Measurements from ENCODE around the gene VPS29. TPM values are rescaled to one million over a fixed set of nuclear protein-coding genes. Genes with fewer than 3 reads are reported as not detected.
A peak's percentile ranks its signal among the peaks of the same experiment; 100 is the strongest.

VPS29 gene
- total and polyA plus RNA-seq, 9 of the 15 experiments (the other 6 are each of a cell fraction or from before 2014, with no cell fraction given), result 85.8 to 638 (median 272) TPM

GRCh38 chr12:110501752-110502738 is at the start of gene VPS29, which contains the start of gene RAD9B (continued):
- TF ChIP-seq MYBL2 (IDR thresholded peaks at IDR 0.05; ENCODE audit: low read depth) (peak; percentile 90), MYBL2 (CRISPR knock-in tag; IDR thresholded peaks at IDR 0.05; ENCODE audit: borderline replicate concordance) (no peak), KAT7 (CRISPR knock-in tag; IDR thresholded peaks at IDR 0.05; ENCODE audit: borderline replicate concordance) (peak; percentile 98; the same call in 1 of the 2 replicates), ZNF184 (CRISPR knock-in tag; IDR thresholded peaks at IDR 0.05) (no peak), PCBP2 (IDR thresholded peaks at IDR 0.05; ENCODE audit: low read depth, low read length, poor library complexity, severe bottlenecking) (no peak), E2F5 (CRISPR knock-in tag; IDR thresholded peaks at IDR 0.05) (peak; percentile 97), ZNF395 (CRISPR knock-in tag; IDR thresholded peaks at IDR 0.05) (peak; percentile 99), TAF7 (tag; IDR thresholded peaks at IDR 0.05) (peak; percentile 81), ZNF140 (CRISPR knock-in tag; IDR thresholded peaks at IDR 0.05) (no peak; the same call in 1 of the 2 replicates), RNF2 (IDR thresholded peaks at IDR 0.05) (peak; percentile 98), RFX5 (IDR thresholded peaks at IDR 0.05; ENCODE audit: low read depth, low read length) (no peak; the same call in 1 of the 2 replicates), MYC (IDR thresholded peaks at IDR 0.05; ENCODE audit: low read depth, low read length) (peak; percentile 89), MYC (CRISPR knock-in tag; IDR thresholded peaks at IDR 0.05; ENCODE audit: borderline replicate concordance, low read depth) (peak; percentile 55), ZNF707 (CRISPR knock-in tag; conservative IDR thresholded peaks at IDR 0.05) (peak; percentile 78), ZKSCAN1 (IDR thresholded peaks at IDR 0.05; ENCODE audit: low read depth, low read length) (peak; percentile 70), TAF9B (IDR thresholded peaks at IDR 0.05; ENCODE audit: partially characterized antibody) (peak; percentile 88), SRF (CRISPR knock-in tag; IDR thresholded peaks at IDR 0.05) (peak in 1 of 2 experiments; percentile 73; a peak in 2 of 4 replicates), OTX1 (CRISPR knock-in tag; IDR thresholded peaks at IDR 0.05) (no peak), ZNF133 (CRISPR knock-in tag; IDR thresholded peaks at IDR 0.05) (no peak), TEAD4 (IDR thresholded peaks at IDR 0.05; ENCODE audit: low read length) (peak; percentile 77), TEAD4 (CRISPR knock-in tag; IDR thresholded peaks at IDR 0.05; ENCODE audit: borderline replicate concordance) (peak; percentile 80; the same call in 1 of the 2 replicates), ZBTB1 (CRISPR knock-in tag; IDR thresholded peaks at IDR 0.05; ENCODE audit: borderline replicate concordance, low read depth) (peak; percentile 85; the same call in 1 of the 2 replicates), POLR3G (IDR thresholded peaks at IDR 0.05; ENCODE audit: extremely low read depth, insufficient read length, insufficient replicate concordance) (no peak), HCFC1 (IDR thresholded peaks at IDR 0.05; ENCODE audit: low read depth, low read length) (peak; percentile 63), SP1 (CRISPR knock-in tag; IDR thresholded peaks at IDR 0.05) (peak; percentile 98), ZNF584 (CRISPR knock-in tag; IDR thresholded peaks at IDR 0.05; ENCODE audit: low read depth) (peak; percentile 97), SIN3B (IDR thresholded peaks at IDR 0.05; ENCODE audit: low read depth) (no peak; the same call in none of the 2 replicates)

All from K562 (cell line).